CD4-positive, alpha-beta T cell treated with Interleukin-17A for 1 hour (primary cell): Measurements from ENCODE around the gene CTR9.

Source experiments
- DNase-seq: peaks from one replicate; pipeline ENCODE4 v3.0.0-alpha.2; 2020

Gene CTR9

GRCh38 chr11:10750838-10751580 is at the start of gene CTR9:
CTR9 (plus strand) TSS chr11:10751246; CDS start chr11:10751413, 167 bp downstream.
- peak; percentile 91 for DNase-seq

GRCh38 chr11:10701982-10702381 is 49.1 kb upstream of the CTR9 start:
- DNase-seq, result no peak

- no peak for DNase-seq
Measured at GRCh38 chr11:10708131-10708530, 42.9 kb upstream of the CTR9 start.

- no peak for DNase-seq
Measured at GRCh38 chr11:10709299-10710086, 41.6 kb upstream of the CTR9 start.

GRCh38 chr11:10715571-10715970 is 35.5 kb upstream of the CTR9 start:
- no peak for DNase-seq

GRCh38 chr11:10716122-10716521 is 34.9 kb upstream of the CTR9 start:
- DNase-seq, result no peak

- DNase-seq, result no peak
Measured at GRCh38 chr11:10716543-10717259, 34.3 kb upstream of the CTR9 start.

GRCh38 chr11:10719616-10720015 is 31.4 kb upstream of the CTR9 start:
- no peak for DNase-seq

- DNase-seq, result no peak
Measured at GRCh38 chr11:10720881-10721376, 30.1 kb upstream of the CTR9 start.

- DNase-seq, result no peak
Measured at GRCh38 chr11:10722307-10722706, 28.7 kb upstream of the CTR9 start.

- peak; percentile 27 for DNase-seq
Measured at GRCh38 chr11:10725114-10725906, 25.7 kb upstream of the CTR9 start.

GRCh38 chr11:10725907-10726253 is 25.2 kb upstream of the CTR9 start:
- no peak for DNase-seq

- no peak for DNase-seq
Measured at GRCh38 chr11:10727146-10727851, 23.7 kb upstream of the CTR9 start.

- DNase-seq, result no peak
Measured at GRCh38 chr11:10728154-10728553, 22.9 kb upstream of the CTR9 start.

GRCh38 chr11:10728789-10729472 is 22.1 kb upstream of the CTR9 start:
- no peak for DNase-seq

- DNase-seq, result no peak
Measured at GRCh38 chr11:10730151-10730550, 20.9 kb upstream of the CTR9 start.

GRCh38 chr11:10731064-10731680 is 19.9 kb upstream of the CTR9 start:
- DNase-seq, result no peak

- peak; percentile 86 for DNase-seq
Measured at GRCh38 chr11:10735481-10736475, 15.3 kb upstream of the CTR9 start.

- DNase-seq, result peak; percentile 54
Measured at GRCh38 chr11:10742460-10743208, 8.4 kb upstream of the CTR9 start.
